A549 treated with Hydrocortisone at 1 μM for 4 hours (cell line): ENCODE results near the gene MFSD1. TPM values are rescaled to one million over a fixed set of nuclear protein-coding genes. Genes with fewer than 3 reads are reported as not detected.

Experiments
- total RNA-seq: library from RNA; stranded (reverse); fragments of 200-300 nt; extraction: Qiagen RNA extraction; gene quantifications from 5 replicates; pipeline ENCODE4 v1.2.3, GENCODE V29; 2022

Gene MFSD1
- total RNA-seq, result 40.9 to 53.1 TPM (median 44.1 TPM) in 5 replicates

GRCh38 chr3:158801696-158802408 lies at the start of gene MFSD1:
MFSD1 (plus strand) TSS chr3:158802054; CDS start chr3:158802153, 99 bp downstream.

Other genes starting within 250 kb of the MFSD1 start
- 22.8 to 27.0 TPM (median 24.2 TPM) in 5 replicates for gene MLF1, start 230.9 kb upstream of the MFSD1 start, total RNA-seq
- 38.7 to 63.5 TPM (median 41.5 TPM) in 5 replicates for gene GFM1, start 157.5 kb upstream of the MFSD1 start, total RNA-seq
- 49.2 to 63.2 TPM (median 50.8 TPM) in 5 replicates for gene LXN, start 129.4 kb upstream of the MFSD1 start, total RNA-seq
- gene RARRES1, start 69.6 kb upstream of the MFSD1 start, total RNA-seq, result 6.8 to 10.6 TPM (median 8.7 TPM) in 5 replicates